ENCODE measurements around the gene SLC28A2. TPM values are rescaled to one million over a fixed set of nuclear protein-coding genes. Genes with fewer than 3 reads are reported as not detected.

The SLC28A2 gene
- polyA plus RNA-seq, 1 experiment: not detected

DNA sequence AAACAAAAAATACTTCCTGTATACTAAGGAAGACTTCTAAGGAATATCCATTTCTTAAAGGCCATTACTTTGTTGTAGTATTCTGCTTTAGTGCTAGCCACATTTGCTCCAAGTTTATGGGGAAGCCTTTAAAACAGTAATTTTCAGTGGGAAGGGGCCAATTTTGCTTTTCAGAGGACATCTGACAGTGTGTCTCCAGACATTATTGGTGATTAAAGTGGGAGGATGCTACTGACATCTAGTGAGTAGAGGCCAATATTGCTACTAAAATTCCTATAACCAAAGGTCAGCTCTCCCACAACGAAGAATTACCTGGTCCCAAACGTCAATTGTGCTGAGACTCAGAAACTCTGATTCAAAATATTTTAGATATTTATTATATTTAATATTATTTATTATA lies 24.8 kb downstream of the SLC28A2 start:
- Histone ChIP-seq H3K27me3 (ENCODE audit: control insufficient read depth, insufficient read depth, low read length) (no peaks in the 10 kb centered on the region), H3K4me3 (ENCODE audit: low read depth, low read length) (no peak overlapping the region), H3K36me3 (ENCODE audit: control insufficient read depth, insufficient read depth, low read length) (no peaks in the 10 kb centered on the region)
- no peak for DNase-seq (ENCODE audit: low read depth)
- TF ChIP-seq, protein P1, sequence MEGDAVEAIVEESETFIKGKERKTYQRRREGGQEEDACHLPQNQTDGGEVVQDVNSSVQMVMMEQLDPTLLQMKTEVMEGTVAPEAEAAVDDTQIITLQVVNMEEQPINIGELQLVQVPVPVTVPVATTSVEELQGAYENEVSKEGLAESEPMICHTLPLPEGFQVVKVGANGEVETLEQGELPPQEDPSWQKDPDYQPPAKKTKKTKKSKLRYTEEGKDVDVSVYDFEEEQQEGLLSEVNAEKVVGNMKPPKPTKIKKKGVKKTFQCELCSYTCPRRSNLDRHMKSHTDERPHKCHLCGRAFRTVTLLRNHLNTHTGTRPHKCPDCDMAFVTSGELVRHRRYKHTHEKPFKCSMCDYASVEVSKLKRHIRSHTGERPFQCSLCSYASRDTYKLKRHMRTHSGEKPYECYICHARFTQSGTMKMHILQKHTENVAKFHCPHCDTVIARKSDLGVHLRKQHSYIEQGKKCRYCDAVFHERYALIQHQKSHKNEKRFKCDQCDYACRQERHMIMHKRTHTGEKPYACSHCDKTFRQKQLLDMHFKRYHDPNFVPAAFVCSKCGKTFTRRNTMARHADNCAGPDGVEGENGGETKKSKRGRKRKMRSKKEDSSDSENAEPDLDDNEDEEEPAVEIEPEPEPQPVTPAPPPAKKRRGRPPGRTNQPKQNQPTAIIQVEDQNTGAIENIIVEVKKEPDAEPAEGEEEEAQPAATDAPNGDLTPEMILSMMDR (IDR thresholded peaks at IDR 0.05; ENCODE audit: insufficient read depth, low read depth, low read length): peak; percentile 48
- ChIA-PET CTCF (interaction anchor here (0.6 to 1.2 kb wide), 5 partner anchors 14 to 280 kb away, joined by 3 read pairs; no protein-coding TSS in a partner anchor), POLR2A (no interaction called here)

DNA sequence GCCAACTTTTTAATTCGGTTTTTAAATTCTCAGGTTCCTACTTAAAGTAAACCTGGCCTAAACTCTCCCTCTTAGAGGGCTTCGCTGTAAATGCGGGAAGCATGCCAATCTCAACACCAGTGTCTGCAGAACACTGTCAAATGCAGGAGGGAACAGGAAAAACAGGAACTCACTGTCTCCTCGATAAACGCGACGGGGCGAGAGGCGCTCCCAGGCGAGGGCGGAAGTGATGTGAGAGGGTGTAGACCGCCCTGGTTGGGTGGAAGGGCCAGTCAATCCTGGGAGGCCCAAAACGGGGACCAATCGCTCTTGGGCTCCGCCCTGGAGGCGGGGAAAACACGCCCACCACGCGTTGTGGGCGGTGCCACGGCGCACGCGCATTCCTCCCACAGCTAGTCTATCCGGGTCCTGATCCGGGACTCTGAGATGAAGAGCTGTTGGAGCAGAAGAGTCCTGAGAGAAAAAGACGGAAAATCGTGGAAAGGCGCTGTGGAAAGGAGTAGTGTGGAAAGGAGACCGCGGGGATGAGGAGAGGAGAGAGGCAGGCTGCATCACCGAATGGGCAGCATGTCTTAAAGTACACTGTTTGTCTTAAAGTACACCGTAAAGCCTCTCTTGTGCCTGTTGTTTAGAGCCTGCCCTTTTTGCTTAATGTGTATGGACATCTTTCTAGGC lies 27.1 kb downstream of the SLC28A2 start:
- POLR2A ChIA-PET: no interaction called here
- peak; percentile 81 for DNase-seq (ENCODE audit: low read depth)
- TF ChIP-seq, protein P1 (IDR thresholded peaks at IDR 0.05; ENCODE audit: insufficient read depth, low read depth, low read length): no peak
- CTCF ChIA-PET: interaction anchor here (0.7 to 1.2 kb wide), 3 partner anchors 46 to 161 kb away, joined by 3 to 4 read pairs (median 3); no protein-coding TSS in a partner anchor
- no peaks in the 10 kb centered on the region for H3K36me3 ChIP-seq (ENCODE audit: control insufficient read depth, insufficient read depth, low read length)
- H3K4me3 ChIP-seq (ENCODE audit: low read depth, low read length): peak overlapping the region; percentile 84
- no peaks in the 10 kb centered on the region for H3K27me3 ChIP-seq (ENCODE audit: control insufficient read depth, insufficient read depth, low read length)

DNA sequence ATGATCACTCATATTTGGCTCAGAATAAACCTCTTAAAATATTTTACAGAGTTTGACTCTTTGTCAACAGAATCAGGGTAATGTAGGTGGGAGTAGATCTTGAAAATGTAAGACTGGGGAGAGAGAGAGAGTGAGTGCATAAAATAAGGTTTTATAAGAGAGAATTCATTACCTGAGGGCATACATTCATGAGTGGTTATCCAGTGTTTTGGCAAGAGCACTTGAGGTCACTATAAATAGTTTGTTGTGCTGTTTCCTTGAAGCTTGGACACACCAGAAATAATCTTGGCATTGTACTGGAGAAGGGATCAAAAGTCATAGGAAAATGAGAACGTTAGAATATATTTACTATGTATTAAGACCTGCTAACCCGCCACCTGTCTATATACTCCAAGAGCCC lies 33.4 kb downstream of the SLC28A2 start:
- TF ChIP-seq, protein P1 (IDR thresholded peaks at IDR 0.05; ENCODE audit: insufficient read depth, low read depth, low read length): no peak
- Histone ChIP-seq H3K4me3 (ENCODE audit: low read depth, low read length) (no peak overlapping the region), H3K27me3 (ENCODE audit: control insufficient read depth, insufficient read depth, low read length) (no peaks in the 10 kb centered on the region; the same call in 1 of the 2 replicates), H3K36me3 (ENCODE audit: control insufficient read depth, insufficient read depth, low read length) (no peaks in the 10 kb centered on the region)
- DNase-seq (ENCODE audit: low read depth): no peak
- ChIA-PET POLR2A (no interaction called here), CTCF (no interaction called here)

DNA sequence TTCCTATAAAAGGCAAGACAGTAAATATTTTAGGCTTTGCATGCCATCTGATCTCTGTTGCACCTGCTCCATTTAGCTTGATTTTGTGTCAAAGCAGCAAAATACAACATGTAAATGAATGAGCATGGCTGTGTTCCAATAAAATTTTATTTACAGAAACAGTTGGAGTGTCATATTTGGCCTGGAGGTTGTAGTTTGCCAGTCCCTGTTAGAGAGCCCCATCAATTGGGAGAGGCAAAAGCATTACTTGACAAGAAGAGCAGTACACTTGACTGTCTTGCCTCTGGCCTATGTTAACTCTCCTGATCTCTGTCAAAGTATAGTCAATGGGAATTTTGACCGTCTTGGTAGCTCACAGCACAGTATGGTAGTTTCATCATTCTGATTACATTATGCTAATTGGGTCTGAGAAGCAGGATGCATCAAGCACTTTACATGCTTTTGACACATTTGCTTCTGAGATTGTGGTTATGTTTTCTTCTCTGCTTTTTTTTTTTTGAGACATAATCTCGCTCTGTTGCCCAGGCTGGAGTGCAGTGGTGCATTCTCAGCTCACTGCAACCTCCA lies 35.4 kb downstream of the SLC28A2 start:
- Histone ChIP-seq H3K4me3 (ENCODE audit: low read depth, low read length) (no peak overlapping the region), H3K27me3 (ENCODE audit: control insufficient read depth, insufficient read depth, low read length) (no peaks in the 10 kb centered on the region; the same call in 1 of the 2 replicates), H3K36me3 (ENCODE audit: control insufficient read depth, insufficient read depth, low read length) (no peaks in the 10 kb centered on the region)
- TF ChIP-seq, protein P1 (IDR thresholded peaks at IDR 0.05; ENCODE audit: insufficient read depth, low read depth, low read length): no peak
- CTCF ChIA-PET: no interaction called here
- POLR2A ChIA-PET: no interaction called here
- no peak for DNase-seq (ENCODE audit: low read depth)

GRCh38 chr15:45288947-45289346 lies 36.9 kb downstream of the SLC28A2 start:
- Histone ChIP-seq H3K27me3 (ENCODE audit: control insufficient read depth, insufficient read depth, low read length) (no peaks in the 10 kb centered on the region; the same call in 1 of the 2 replicates), H3K36me3 (ENCODE audit: control insufficient read depth, insufficient read depth, low read length) (no peaks in the 10 kb centered on the region), H3K4me3 (ENCODE audit: low read depth, low read length) (no peak overlapping the region)
- no peak for DNase-seq (ENCODE audit: low read depth)
- TF ChIP-seq, protein P1 (IDR thresholded peaks at IDR 0.05; ENCODE audit: insufficient read depth, low read depth, low read length): no peak
- CTCF ChIA-PET: interaction anchor here (0.8 to 1.5 kb wide), 2 partner anchors 11 to 17 kb away, joined by 3 to 4 read pairs; no protein-coding TSS in a partner anchor
- POLR2A ChIA-PET: no interaction called here

Measured in BJ (cell line).